HG03432 (cell line): Measurements from ENCODE around the gene TSPAN14.

Source experiments
- ATAC-seq: cut with Tn5 transposase; IDR thresholded peaks from one replicate; pipeline ENCODE4 v1.9.1; 2021; ENCODE audit warnings: mild to moderate bottlenecking, moderate library complexity; ENCODE audit not compliant: unreplicated experiment

The TSPAN14 gene

DNA sequence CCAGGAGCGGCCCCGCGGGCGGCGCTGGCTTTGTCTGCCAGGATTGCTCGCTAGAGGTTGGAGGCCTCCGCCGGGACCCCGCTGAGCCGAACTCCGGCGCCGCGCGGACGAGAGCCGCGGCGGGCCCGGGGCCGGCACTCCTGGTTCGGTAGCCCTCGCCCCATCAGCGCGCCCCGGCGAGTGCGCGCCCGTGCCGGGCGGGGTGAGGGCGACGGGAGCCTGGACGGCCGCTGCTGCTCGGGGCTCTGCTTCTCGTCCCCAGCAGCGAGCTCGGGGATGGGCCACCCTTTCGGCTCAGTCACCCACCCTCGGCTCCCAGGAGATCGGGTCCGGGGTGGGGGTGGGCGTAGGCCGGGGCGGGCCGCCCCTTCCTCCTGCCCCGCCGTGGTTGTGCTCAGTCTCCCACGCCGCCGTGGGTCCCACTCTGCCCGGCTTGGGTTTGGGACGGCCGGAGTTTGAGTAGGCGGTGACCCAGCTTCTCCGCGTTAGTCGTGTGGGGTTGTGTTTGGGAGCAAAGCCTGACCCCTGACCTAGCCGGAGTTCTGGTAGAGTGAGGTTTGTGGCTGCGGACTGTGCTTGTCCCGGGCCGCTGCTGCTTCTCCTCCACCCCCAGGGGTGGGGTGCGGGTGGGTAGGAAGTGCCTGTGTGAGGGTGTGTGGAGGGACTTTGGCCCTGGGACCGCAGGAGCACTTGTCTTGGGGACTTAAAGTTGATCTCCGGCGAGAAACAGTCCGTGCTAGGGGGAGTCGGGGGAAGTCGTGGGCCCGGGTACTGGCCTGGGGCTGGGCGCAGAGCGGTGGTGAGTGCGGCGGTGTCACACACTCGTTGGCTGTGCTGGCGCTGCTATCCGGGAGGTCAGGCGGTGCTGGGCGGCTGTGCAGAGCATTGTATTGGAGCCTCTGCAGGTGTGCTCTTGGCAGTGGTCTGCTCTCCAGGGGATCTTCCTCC, 677 bp downstream of the TSPAN14 start:
- peak; percentile 24 for ATAC-seq

- no peak for ATAC-seq
These were observed 1.6 kb downstream of the TSPAN14 start for GRCh38 chr10:80455461-80456349.

DNA sequence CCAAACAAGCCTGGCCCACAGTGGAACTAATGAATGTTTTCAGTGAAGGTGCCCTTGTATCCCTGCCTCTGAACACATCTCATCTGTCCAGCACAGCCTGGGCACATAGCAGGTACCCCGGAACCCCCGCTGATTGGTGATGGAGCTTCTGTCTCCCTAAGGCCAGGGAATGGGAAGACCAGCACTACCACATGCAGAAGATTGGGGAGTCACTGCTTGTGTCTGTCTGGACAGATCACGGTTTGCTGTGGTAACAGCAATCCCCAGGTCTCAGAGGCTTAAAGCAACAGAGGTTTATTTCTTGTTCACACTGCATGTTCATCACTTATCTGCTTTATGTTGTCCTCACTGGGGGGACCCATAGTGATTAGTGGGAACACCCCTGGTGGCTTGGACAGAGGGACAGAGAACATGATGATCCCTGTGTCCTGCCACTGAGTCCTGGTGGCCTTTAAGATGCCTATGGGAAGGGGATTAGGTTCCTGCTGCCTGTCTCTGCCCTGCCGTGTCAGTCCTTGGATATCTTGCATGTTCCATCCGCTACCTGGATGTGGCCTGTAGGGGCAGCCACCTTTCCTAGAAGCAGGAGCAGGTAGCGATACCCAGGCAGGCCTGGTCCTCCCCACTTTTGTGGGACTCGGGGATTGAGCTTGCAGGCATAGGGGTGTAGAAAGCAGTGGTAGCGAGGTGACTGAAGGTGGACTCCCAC, 3.6 kb downstream of the TSPAN14 start:
- no peak for ATAC-seq

GRCh38 chr10:80458263-80458625, 4.1 kb downstream of the TSPAN14 start:
- ATAC-seq, result no peak

DNA sequence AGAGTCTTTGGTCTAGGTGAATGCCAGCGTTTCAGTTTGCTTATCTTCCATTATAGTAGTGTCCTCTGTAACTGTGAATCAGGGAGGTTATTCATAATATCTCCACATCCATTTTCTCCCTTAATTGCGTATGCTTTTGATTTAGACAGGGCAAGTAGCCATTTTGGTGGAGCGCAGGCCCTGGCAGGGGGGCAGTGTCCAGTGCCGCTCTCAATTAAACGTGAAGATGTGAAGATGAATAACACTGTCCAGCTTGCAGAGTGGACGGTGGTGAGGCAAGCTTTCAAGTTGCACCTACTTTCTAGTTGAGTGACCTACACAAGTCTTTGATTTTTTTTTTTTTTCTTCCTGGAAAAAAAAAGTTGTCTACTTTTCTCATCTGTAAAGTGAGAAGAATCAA, 4.5 kb downstream of the TSPAN14 start:
- ATAC-seq, result no peak

DNA sequence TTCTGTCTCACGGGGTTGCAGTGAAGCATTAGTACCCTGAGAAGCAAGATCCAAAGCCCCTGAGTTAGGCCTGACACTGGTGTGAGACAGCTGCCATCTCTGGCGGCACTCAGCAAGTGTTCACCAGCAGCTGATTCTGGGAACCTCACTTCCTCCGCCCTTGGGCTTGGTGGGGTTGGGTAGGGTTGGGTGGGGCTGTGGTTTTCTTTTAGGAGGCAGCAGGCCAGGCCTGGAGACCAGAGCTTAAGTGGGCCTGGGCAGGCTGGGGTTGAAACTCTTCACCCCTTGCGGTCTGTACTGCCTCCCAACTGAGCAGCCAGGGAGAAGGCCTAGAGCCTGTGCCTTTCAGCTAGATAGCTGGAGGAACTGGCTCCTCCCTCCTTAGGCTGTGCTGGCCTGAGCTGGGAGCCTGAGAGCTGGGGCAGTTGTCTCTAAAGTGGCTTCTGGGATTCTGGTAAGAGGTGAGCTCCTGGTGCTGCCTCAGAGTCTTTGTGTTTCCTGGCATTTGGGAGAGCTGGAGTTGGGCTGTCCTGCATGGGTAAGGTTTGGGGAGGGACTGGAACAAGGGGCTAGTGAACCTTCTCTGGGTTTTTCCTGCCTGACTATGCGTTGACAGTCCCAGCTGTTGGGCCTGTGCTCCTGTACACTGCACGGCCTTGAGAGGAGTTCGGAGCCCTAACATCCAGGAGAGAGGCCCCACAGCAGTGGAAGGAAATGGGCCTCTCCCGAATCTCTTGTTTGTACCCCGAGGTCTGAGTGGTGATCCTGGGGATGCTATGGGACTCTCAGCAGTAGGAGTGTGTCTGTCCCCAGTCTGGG, 5.1 kb downstream of the TSPAN14 start:
- peak; percentile 54 for ATAC-seq

DNA sequence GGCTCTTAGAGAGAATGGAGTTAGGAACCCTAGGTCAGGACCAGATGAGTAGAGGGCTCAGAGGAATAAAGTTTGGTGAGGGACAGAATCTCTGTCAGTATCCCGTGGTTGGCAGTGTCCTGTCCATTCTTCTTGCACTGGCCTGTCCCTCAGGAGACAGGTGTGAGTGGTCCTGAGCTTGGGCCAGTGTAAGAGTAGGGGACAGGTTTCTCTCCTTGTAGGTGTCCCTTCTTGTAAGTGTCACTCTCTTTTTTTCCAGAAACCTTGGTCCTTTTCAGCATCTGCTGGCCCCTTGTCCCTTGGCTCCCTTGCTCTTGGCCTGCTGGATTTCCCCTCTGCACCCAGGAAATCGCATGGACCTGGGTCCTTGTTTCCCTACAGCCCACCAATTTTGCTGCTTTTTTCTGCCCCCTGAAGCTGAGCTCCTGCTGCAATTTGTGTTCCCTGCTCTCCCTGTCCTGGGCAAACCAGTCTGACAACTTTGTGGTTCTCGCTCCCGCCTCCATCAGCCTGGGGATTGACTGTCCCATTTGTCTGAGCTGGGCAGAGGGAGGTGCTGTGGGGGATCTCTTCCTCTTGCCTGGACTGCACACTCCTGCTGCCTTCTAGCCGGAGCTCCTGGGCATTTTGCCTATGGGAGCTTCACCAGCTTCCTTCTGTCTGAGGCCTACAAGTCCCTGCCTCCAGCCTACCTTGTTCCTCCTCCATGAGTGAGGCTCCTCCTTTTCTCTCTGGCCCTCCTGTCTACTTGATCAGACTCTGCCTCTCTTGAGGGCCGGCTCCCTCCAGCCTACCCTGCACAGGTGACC, 6.5 kb downstream of the TSPAN14 start:
- no peak for ATAC-seq

- no peak for ATAC-seq
These were observed 7.4 kb downstream of the TSPAN14 start for GRCh38 chr10:80461208-80462183.

DNA sequence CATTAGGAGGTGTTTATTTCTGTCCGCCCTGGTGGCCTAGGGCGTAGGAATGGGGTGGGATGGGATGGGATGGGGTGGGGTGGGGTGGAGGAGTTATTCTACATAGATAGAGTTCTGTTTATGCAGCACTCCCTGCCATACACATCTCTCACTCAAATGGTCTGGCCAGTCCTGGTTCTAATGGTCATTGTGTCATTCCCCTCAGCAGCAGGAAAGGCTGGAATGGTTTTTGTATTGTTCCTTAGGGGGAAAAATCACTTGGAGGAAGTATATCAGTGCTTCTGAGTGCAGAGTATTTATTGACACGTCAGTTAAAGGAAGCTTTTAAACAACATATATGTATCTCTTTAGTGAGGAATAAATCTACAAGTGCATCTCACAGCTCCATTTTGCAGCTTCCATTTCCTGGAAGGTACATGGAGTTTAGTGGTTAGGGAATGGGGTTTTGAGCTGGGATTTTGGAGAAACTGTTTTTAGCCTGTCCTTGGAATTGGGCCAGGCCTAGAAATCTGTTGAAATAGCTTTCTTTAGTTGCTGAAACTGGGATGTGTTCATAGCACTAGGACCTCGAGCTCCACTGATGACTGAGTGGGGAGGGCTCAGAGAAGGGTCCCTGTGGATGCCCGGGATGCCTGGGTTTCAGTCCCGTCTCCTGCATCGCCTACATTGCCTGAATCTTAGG, 8.3 kb downstream of the TSPAN14 start:
- ATAC-seq, result no peak

DNA sequence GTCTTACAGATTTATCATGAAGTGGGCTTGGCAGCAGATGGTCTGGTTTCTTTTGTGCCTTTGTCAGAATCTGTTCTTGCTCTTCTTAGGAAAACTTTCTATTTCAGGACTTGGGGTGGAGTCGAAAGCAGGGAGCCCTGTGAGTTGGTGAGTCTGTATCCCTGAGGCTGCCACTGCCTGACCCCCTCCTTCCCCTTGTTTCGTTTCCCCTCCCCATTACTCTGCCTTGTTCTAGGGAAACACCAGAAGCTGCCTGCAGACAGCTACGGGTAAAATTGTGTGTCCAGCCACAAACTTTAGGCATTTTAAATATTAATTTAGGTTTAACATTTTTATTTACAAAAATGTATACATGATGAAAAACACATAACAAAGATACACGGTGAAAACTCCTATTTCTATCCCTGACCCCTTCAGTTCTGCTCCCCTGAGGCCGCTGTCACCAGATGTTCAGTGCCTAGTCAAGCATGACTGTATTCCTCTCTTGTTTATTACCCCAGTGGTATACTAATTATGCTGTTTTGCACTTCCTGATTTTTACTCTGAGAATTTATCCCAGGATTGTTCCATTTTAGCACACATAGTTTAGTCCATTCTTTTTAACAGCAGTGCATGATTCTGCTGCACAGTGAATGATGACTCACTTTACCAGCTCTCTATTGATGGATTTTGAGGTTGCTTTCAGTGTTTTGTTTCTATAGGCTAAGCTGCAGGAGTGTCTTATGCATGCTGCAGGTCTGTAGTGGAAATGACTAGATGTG, 9.1 kb downstream of the TSPAN14 start:
- peak; percentile 36 for ATAC-seq

DNA sequence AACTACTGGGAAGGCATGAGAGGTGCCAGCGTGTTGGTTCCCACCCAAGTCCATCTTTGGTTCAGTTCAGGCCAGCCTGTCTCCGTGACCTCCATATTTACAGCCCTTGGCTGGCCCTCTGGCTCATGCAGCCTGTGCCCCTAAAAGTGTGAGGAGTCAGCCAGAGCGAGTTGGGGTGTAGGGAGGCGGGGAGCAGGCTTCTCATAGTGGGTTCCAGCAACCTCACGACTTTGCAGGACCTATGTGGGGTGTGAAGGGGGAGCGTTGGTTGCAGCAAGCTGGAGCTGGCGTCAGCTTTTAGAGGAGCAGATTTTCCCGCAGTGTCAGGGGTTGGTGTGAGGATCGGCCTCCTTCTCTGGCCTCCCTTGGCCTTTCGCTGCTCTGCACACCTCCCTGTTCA, 9.8 kb downstream of the TSPAN14 start:
- no peak for ATAC-seq

DNA sequence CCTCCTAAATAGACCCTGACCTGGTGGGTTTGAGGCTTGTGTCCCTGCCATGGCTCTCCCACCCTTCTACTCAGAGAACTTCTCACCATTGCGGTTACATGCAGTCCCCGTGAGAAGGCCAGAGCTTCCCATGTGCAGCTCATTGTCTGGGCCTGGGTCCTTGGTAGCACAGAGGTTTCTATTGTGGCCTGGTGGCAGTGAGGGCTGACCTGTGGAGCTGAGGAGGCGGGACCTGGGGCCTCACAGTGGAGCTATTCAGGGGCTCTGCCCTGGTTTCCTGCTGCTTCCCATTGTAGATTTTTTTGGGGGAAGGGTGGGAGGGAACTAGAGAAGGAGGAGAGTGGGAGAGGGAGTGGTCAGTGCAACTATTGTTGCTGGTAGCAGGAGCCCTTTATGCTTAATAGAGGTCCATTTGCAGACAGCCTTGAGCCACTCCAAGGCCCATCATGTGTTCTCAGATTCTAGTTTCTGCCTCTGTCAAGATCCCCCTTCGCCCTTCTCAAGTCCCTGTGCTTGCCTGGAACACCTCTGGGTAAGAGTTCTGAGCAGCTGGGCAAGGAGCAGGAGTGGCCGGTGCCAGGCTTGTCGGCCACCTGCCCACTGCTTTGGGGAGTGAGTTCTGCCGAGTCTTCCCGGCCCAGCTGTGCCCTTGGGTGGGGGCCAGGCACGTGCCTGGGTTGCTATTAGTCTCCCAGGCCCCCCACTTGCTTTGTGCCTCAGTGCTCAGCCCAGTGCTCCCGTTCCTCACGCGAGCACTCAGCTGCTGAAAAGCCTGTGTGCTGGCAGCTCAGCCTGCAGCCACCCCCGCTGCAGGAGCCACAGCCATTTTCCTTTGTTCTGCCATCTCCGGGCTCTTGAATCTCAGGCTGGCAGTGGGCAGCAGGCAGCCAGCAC, 10.7 kb downstream of the TSPAN14 start:
- no peak for ATAC-seq

GRCh38 chr10:80465451-80465835, 11.3 kb downstream of the TSPAN14 start:
- no peak for ATAC-seq

- peak; percentile 26 for ATAC-seq
These were observed 11.9 kb downstream of the TSPAN14 start for GRCh38 chr10:80465839-80466590.

DNA sequence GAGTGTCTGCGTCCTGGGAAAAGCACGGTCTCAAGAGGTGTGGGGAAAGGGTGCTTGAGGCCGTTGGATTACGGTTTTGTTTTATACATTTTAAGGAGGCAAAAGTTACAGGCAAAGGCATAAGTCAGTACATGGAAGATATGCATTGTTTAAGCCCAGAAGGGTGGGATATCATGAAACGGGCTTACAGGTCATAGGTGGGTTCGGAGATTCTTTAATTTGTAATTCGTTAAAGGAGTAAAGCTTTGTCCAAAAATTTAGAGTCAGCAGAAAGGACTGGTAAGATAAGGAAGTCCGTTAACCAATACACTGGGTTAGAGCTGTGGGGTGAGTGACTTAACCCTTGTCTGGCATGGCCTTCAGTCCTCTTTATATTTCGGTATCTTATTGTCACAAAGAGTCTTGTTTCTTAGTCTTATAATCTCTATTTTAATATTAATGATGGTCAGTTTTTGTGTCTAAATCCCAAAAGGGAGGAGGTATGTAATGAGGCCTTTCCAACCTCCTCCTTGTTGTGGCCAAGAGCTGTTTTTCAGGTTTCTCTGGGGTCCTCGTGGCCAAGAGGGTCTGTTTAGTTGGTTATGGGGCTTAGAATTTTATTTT, 12.7 kb downstream of the TSPAN14 start:
- no peak for ATAC-seq
